ENCODE data around the gene CAB39L. TPM values are rescaled to one million over a fixed set of nuclear protein-coding genes. Genes with fewer than 3 reads are reported as not detected.

Gene CAB39L
- total RNA-seq, 1 experiment from 2014 or later: 6.6 TPM

GRCh38 chr13:49429121-49429520 is 14.7 kb downstream of the CAB39L start:
- in situ Hi-C loops (cut with HindIII; ENCODE audit: low pct_unique_long_range_greater_than_20kb, low sequenced_read_pairs) (no loop called here), intact Hi-C loops (cut with micrococcal nuclease; ENCODE audit: unreplicated experiment) (no loop called here)
- ATAC-seq (no peak), DNase-seq (ENCODE audit: low read depth, low spot score) (no peak)
- ChIA-PET CTCF (no interaction called here), POLR2A (no interaction called here)
- TF ChIP-seq CTCF (IDR thresholded peaks at IDR 0.05) (no peak), TCF7L2 (IDR thresholded peaks at IDR 0.05; ENCODE audit: low read depth, low read length) (no peak), SIN3A (IDR thresholded peaks at IDR 0.05; ENCODE audit: borderline replicate concordance, insufficient read depth, low read depth, low read length) (no peak), REST (IDR thresholded peaks at IDR 0.05; ENCODE audit: insufficient read depth in 1 of 2, low read depth in 2 of 2, low read length in 1 of 2) (no peak), POLR2AphosphoS5 (IDR thresholded peaks at IDR 0.05; ENCODE audit: low read depth, low read length) (no peak)
- no peaks in the 10 kb centered on the region for H3K4me1 ChIP-seq (ENCODE audit: control insufficient read depth, insufficient read depth, low read length)
- no peaks in the 10 kb centered on the region for H3K27me3 ChIP-seq (ENCODE audit: control insufficient read depth, insufficient read depth, low read length)
- H3K9me3 ChIP-seq (ENCODE audit: control insufficient read depth, insufficient read depth, low read depth, low read length): no peaks in the 10 kb centered on the region
- H3K4me3 ChIP-seq (ENCODE audit: low read depth in 2 of 2, low read length in 2 of 2): no peak overlapping the region
- H3K36me3 ChIP-seq (ENCODE audit: control insufficient read depth, insufficient read depth, low read length): no peaks in the 10 kb centered on the region
- H3K27ac ChIP-seq (ENCODE audit: low read length): no peak overlapping the region
- no TSS peak for BruUV-seq (replicated peaks)

GRCh38 chr13:49428041-49428763 is 15.7 kb downstream of the CAB39L start:
- Histone ChIP-seq H3K4me1 (ENCODE audit: control insufficient read depth, insufficient read depth, low read length) (no peaks in the 10 kb centered on the region), H3K36me3 (ENCODE audit: control insufficient read depth, insufficient read depth, low read length) (no peaks in the 10 kb centered on the region), H3K27me3 (ENCODE audit: control insufficient read depth, insufficient read depth, low read length) (no peaks in the 10 kb centered on the region), H3K27ac (ENCODE audit: low read length) (no peak overlapping the region), H3K4me3 (ENCODE audit: low read depth in 2 of 2, low read length in 2 of 2) (no peak overlapping the region), H3K9me3 (ENCODE audit: control insufficient read depth, insufficient read depth, low read depth, low read length) (no peaks in the 10 kb centered on the region)
- ATAC-seq (no peak), DNase-seq (ENCODE audit: low read depth, low spot score) (no peak)
- no TSS peak for BruUV-seq (replicated peaks)
- CTCF ChIA-PET: no interaction called here
- in situ Hi-C loops (cut with HindIII; ENCODE audit: low pct_unique_long_range_greater_than_20kb, low sequenced_read_pairs) (no loop called here), intact Hi-C loops (cut with micrococcal nuclease; ENCODE audit: unreplicated experiment) (no loop called here)
- POLR2A ChIA-PET: no interaction called here
- TF ChIP-seq SIN3A (IDR thresholded peaks at IDR 0.05; ENCODE audit: borderline replicate concordance, insufficient read depth, low read depth, low read length) (no peak), CTCF (IDR thresholded peaks at IDR 0.05) (no peak)

Data from Panc1 (cell line).